Liver (tissue), 9 donors: ENCODE data around the gene MON2. TPM values are rescaled to one million over a fixed set of nuclear protein-coding genes. Genes with fewer than 3 reads are reported as not detected.

Experiments
- DNase-seq: peaks from one replicate; pipeline ENCODE4 v3.0.0-alpha.2; 2017; ENCODE audit warnings: low spot score
- H3K27ac ChIP-seq, 2 donors: one replicate each; pipeline ENCODE4 v1.7.0; 2013; ENCODE audit warnings: inconsistent platforms in 2 of 2, low read length in 2 of 2, control low read depth in 1 of 2, low read depth in 1 of 2, mild to moderate bottlenecking in 1 of 2
- H3K27me3 ChIP-seq, 4 donors: one replicate each; pipeline versions ENCODE4 v1.6.1 to v1.7.0; 2013; ENCODE audit warnings: low read length in 3 of 4, inconsistent platforms in 1 of 4, mild to moderate bottlenecking in 1 of 4, moderate library complexity in 1 of 4; ENCODE audit not compliant: control insufficient read depth in 4 of 4, insufficient read depth in 4 of 4
- H3K36me3 ChIP-seq, 4 donors: one replicate each; pipeline versions ENCODE4 v1.6.1 to v1.7.0; 2013; ENCODE audit warnings: low read length in 3 of 4, mild to moderate bottlenecking in 3 of 4, low read depth in 1 of 4, moderate library complexity in 1 of 4; ENCODE audit not compliant: control insufficient read depth in 4 of 4, insufficient read depth in 3 of 4
- H3K4me1 ChIP-seq, 4 donors: one replicate each; pipeline versions ENCODE4 v1.6.1 to v1.7.0; 2013; ENCODE audit warnings: low read length in 3 of 4, mild to moderate bottlenecking in 3 of 4, moderate library complexity in 1 of 4; ENCODE audit not compliant: control insufficient read depth in 4 of 4, insufficient read depth in 4 of 4
- H3K4me3 ChIP-seq, 3 donors: one replicate each; pipeline versions ENCODE4 v1.6.1 to v1.7.0; 2013; ENCODE audit warnings: low read length in 3 of 3, control low read depth in 1 of 3, low read depth in 1 of 3, mild to moderate bottlenecking in 1 of 3
- H3K9ac ChIP-seq, 2 donors: one replicate each; pipeline ENCODE4 v1.7.0; 2013; ENCODE audit warnings: low read length in 2 of 2, mild to moderate bottlenecking in 2 of 2, moderate library complexity in 2 of 2, control low read depth in 1 of 2, low read depth in 1 of 2
- H3K9me3 ChIP-seq, 4 donors: one replicate each; pipeline versions ENCODE4 v1.6.1 to v1.7.0; 2013; ENCODE audit warnings: low read length in 3 of 4; ENCODE audit not compliant: control insufficient read depth in 4 of 4
- EGR1 ChIP-seq, 2 donors: IDR thresholded peaks; 2 replicates each; pipeline ENCODE4 v1.6.1; 2016 to 2018; ENCODE audit warnings: antibody characterized with exemption in 2 of 2, low read depth in 2 of 2
- FOXA1 ChIP-seq: IDR thresholded peaks from 2 replicates; pipeline ENCODE4 v1.6.1; 2016; ENCODE audit warnings: antibody characterized with exemption
- FOXA2 ChIP-seq: IDR thresholded peaks from 2 replicates; pipeline ENCODE4 v1.6.1; 2016; ENCODE audit warnings: antibody characterized with exemption
- GABPA ChIP-seq, 2 donors: IDR thresholded peaks in 1 of 2; conservative IDR thresholded peaks in 1 of 2; 2 replicates each; pipeline ENCODE4 v1.6.1; 2016; ENCODE audit warnings: antibody characterized with exemption in 2 of 2, mild to moderate bottlenecking in 1 of 2, moderate library complexity in 1 of 2
- HNF4A ChIP-seq, 2 donors: conservative IDR thresholded peaks; 2 replicates each; pipeline ENCODE4 v1.6.1; 2016; ENCODE audit warnings: antibody characterized with exemption in 2 of 2, mild to moderate bottlenecking in 2 of 2
- HNF4G ChIP-seq: IDR thresholded peaks from 2 replicates; pipeline ENCODE4 v1.6.1; 2016; ENCODE audit warnings: antibody characterized with exemption
- JUND ChIP-seq, 2 donors: IDR thresholded peaks; 2 replicates each; pipeline ENCODE4 v1.6.1; 2016; ENCODE audit warnings: antibody characterized with exemption in 2 of 2
- NR2F2 ChIP-seq: IDR thresholded peaks from 2 replicates; pipeline ENCODE4 v1.6.1; 2016; ENCODE audit warnings: antibody characterized with exemption
- RAD21 ChIP-seq, 2 donors: IDR thresholded peaks; 2 replicates each; pipeline ENCODE4 v1.6.1; 2016; ENCODE audit warnings: antibody characterized with exemption in 2 of 2, mild to moderate bottlenecking in 2 of 2
- RXRA ChIP-seq, 2 donors: IDR thresholded peaks; 2 replicates each; pipeline ENCODE4 v1.6.1; 2017 to 2018; ENCODE audit warnings: antibody characterized with exemption in 2 of 2, mild to moderate bottlenecking in 1 of 2
- SP1 ChIP-seq: IDR thresholded peaks from 2 replicates; pipeline ENCODE4 v1.6.1; 2018; ENCODE audit warnings: antibody characterized with exemption, mild to moderate bottlenecking
- TAF1 ChIP-seq: conservative IDR thresholded peaks from 2 replicates; pipeline ENCODE4 v1.6.1; 2016; ENCODE audit warnings: antibody characterized with exemption, mild to moderate bottlenecking
- YY1 ChIP-seq: IDR thresholded peaks from 2 replicates; pipeline ENCODE4 v1.6.1; 2016; ENCODE audit warnings: antibody characterized with exemption, mild to moderate bottlenecking
- WGBS: extraction: QIAGEN DNeasy Blood & Tissue Kit; methylation state at CpG from one replicate; pipeline ENCODE4 v1.1.7; 2013; 5-methylcytosine and 5-hydroxymethylcytosine counted together
- polyA plus RNA-seq, 2 donors: library from polyadenylated mRNA; stranded (reverse) in 1 of 2; unstranded in 1 of 2; fragments of 200-250 nt in 1 of 2; fragments of >200 nt in 1 of 2; fragmentation: Nextera tagmentation in 1 of 2; extraction: Ambion mirVana in 1 of 2; gene quantifications; one replicate each; pipeline versions ENCODE4 v1.2.1 to v1.2.3, GENCODE V29; 2013 to 2015
- total RNA-seq, 2 donors: library from RNA; depleted of rRNA; stranded (reverse); fragments of >200 nt; gene quantifications; one replicate each; pipeline ENCODE4 v1.2.3, GENCODE V29; 2014
- TF ChIP-seq, protein P1 (sequence below): IDR thresholded peaks from 2 replicates; pipeline ENCODE4 v1.6.1; 2016; ENCODE audit warnings: antibody characterized with exemption, mild to moderate bottlenecking
- TF ChIP-seq, protein P2 (sequence below): IDR thresholded peaks from 2 replicates; pipeline ENCODE4 v1.6.1; 2016; ENCODE audit warnings: antibody characterized with exemption
- TF ChIP-seq, protein P3 (sequence below): IDR thresholded peaks from 2 replicates; pipeline ENCODE4 v1.6.1; 2016; ENCODE audit warnings: antibody characterized with exemption
- TF ChIP-seq, protein P4 (sequence below): IDR thresholded peaks from 2 replicates; pipeline ENCODE4 v1.6.1; 2016; ENCODE audit warnings: antibody characterized with exemption
- TF ChIP-seq, protein P5 (sequence below): fragments of 150-350 bp; IDR thresholded peaks from 2 replicates; pipeline ENCODE4 v1.5.1; 2017; ENCODE audit warnings: improper control_type of control experiment, low read depth, low read length; ENCODE audit not compliant: missing input control
- donor health status: healthy.
- donor health status: healthy.
- donor health status: healthy.
- donor health status: healthy.
- donor health status: healthy.

Gene MON2
- total and polyA plus RNA-seq, 4 donors, result 7.5 to 69.9 (median 25.8) TPM

DNA sequence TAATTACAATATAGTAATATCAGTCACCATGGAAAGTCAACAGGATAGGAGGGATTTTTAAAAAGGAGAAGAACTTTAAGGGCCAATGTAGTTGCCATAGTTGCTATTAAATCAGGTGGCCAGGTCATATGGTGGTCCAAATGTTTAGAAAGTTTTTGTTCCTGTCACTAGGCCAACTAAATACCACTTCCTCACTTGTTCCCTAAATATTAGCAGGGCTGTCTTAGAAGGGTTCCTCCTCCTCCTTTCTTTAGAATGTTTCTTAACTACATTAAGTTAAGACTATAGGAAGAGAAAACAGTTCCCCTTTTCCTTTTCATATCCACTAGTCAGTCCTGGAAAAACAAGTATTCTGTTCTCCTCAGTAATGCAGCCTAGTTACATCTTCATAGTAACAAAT lies 50.3 kb downstream of the MON2 start:
- no peak overlapping the region for H3K9ac ChIP-seq
- DNase-seq, result no peak
- no peak overlapping the region for H3K27ac ChIP-seq
- no peaks in the 10 kb centered on the region for H3K27me3 ChIP-seq
- H3K4me3 ChIP-seq, result no peak overlapping the region
- peaks cover 0 to 10% (median 3%) of the 10 kb centered on the region in 4 donors for H3K4me1 ChIP-seq
- no peaks in the 10 kb centered on the region for H3K9me3 ChIP-seq
- TF ChIP-seq FOXA1 (no peak), HNF4G (no peak), GABPA (IDR thresholded peaks at IDR 0.05 in 1 of 2, conservative IDR thresholded peaks at IDR 0.05 in 1 of 2) (no peak), RXRA (IDR thresholded peaks at IDR 0.05) (no peak), RAD21 (IDR thresholded peaks at IDR 0.05) (no peak)
- TF ChIP-seq, protein P1, sequence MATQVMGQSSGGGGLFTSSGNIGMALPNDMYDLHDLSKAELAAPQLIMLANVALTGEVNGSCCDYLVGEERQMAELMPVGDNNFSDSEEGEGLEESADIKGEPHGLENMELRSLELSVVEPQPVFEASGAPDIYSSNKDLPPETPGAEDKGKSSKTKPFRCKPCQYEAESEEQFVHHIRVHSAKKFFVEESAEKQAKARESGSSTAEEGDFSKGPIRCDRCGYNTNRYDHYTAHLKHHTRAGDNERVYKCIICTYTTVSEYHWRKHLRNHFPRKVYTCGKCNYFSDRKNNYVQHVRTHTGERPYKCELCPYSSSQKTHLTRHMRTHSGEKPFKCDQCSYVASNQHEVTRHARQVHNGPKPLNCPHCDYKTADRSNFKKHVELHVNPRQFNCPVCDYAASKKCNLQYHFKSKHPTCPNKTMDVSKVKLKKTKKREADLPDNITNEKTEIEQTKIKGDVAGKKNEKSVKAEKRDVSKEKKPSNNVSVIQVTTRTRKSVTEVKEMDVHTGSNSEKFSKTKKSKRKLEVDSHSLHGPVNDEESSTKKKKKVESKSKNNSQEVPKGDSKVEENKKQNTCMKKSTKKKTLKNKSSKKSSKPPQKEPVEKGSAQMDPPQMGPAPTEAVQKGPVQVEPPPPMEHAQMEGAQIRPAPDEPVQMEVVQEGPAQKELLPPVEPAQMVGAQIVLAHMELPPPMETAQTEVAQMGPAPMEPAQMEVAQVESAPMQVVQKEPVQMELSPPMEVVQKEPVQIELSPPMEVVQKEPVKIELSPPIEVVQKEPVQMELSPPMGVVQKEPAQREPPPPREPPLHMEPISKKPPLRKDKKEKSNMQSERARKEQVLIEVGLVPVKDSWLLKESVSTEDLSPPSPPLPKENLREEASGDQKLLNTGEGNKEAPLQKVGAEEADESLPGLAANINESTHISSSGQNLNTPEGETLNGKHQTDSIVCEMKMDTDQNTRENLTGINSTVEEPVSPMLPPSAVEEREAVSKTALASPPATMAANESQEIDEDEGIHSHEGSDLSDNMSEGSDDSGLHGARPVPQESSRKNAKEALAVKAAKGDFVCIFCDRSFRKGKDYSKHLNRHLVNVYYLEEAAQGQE, result no peak
- TF ChIP-seq, protein P2, sequence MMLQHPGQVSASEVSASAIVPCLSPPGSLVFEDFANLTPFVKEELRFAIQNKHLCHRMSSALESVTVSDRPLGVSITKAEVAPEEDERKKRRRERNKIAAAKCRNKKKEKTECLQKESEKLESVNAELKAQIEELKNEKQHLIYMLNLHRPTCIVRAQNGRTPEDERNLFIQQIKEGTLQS, result no peak
- H3K36me3 ChIP-seq, result peaks cover 0 to 6% (median 1%) of the 10 kb centered on the region in 4 donors

DNA sequence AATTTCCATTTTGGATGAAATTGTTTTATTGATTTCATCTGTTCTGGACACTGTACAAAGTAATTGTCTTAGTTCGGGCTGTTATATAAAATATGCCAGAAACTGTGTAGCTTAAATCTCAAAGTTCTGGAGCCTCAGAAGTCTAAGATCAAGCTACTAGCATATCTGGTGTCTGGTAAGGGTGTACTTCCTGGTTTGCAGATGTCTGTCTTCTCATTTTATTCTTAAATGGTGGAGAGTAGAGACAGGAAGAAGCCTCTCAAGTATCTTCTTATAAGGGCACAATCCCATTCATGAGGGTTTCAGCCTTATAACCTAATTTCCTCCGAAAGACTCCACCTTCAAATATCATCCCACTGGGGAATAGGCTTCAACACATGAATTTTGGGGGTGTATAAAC lies 51.3 kb downstream of the MON2 start:
- WGBS, result 91% methylated on average over 2 of the region's 2 CpGs
- no peak overlapping the region for H3K27ac ChIP-seq
- no peak for TF ChIP-seq TAF1
- no peak for TF ChIP-seq FOXA1
- TF ChIP-seq FOXA2, result no peak
- TF ChIP-seq YY1, result no peak
- TF ChIP-seq, protein P2, result no peak
- TF ChIP-seq HNF4G, result no peak
- TF ChIP-seq, protein P3, sequence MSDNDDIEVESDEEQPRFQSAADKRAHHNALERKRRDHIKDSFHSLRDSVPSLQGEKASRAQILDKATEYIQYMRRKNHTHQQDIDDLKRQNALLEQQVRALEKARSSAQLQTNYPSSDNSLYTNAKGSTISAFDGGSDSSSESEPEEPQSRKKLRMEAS, result no peak
- TF ChIP-seq NR2F2, result no peak
- TF ChIP-seq, protein P1, result no peak
- TF ChIP-seq, protein P4, sequence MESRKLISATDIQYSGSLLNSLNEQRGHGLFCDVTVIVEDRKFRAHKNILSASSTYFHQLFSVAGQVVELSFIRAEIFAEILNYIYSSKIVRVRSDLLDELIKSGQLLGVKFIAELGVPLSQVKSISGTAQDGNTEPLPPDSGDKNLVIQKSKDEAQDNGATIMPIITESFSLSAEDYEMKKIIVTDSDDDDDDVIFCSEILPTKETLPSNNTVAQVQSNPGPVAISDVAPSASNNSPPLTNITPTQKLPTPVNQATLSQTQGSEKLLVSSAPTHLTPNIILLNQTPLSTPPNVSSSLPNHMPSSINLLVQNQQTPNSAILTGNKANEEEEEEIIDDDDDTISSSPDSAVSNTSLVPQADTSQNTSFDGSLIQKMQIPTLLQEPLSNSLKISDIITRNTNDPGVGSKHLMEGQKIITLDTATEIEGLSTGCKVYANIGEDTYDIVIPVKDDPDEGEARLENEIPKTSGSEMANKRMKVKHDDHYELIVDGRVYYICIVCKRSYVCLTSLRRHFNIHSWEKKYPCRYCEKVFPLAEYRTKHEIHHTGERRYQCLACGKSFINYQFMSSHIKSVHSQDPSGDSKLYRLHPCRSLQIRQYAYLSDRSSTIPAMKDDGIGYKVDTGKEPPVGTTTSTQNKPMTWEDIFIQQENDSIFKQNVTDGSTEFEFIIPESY, result no peak
- no peak for TF ChIP-seq EGR1 (IDR thresholded peaks at IDR 0.05; ENCODE audit: low read depth in 2 of 2)
- TF ChIP-seq SP1, result no peak
- TF ChIP-seq HNF4A (conservative IDR thresholded peaks at IDR 0.05), result no peak
- TF ChIP-seq, protein P5, sequence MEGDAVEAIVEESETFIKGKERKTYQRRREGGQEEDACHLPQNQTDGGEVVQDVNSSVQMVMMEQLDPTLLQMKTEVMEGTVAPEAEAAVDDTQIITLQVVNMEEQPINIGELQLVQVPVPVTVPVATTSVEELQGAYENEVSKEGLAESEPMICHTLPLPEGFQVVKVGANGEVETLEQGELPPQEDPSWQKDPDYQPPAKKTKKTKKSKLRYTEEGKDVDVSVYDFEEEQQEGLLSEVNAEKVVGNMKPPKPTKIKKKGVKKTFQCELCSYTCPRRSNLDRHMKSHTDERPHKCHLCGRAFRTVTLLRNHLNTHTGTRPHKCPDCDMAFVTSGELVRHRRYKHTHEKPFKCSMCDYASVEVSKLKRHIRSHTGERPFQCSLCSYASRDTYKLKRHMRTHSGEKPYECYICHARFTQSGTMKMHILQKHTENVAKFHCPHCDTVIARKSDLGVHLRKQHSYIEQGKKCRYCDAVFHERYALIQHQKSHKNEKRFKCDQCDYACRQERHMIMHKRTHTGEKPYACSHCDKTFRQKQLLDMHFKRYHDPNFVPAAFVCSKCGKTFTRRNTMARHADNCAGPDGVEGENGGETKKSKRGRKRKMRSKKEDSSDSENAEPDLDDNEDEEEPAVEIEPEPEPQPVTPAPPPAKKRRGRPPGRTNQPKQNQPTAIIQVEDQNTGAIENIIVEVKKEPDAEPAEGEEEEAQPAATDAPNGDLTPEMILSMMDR, result no peak
- TF ChIP-seq RXRA (IDR thresholded peaks at IDR 0.05), result no peak
- TF ChIP-seq RAD21 (IDR thresholded peaks at IDR 0.05), result no peak
- no peak for TF ChIP-seq JUND (IDR thresholded peaks at IDR 0.05)
- no peak for TF ChIP-seq GABPA (IDR thresholded peaks at IDR 0.05 in 1 of 2, conservative IDR thresholded peaks at IDR 0.05 in 1 of 2)

More for the DNA sequence above, 51.3 kb downstream of the MON2 start:
- peaks cover 0 to 6% (median 0%) of the 10 kb centered on the region in 4 donors for H3K36me3 ChIP-seq
- no peak overlapping the region for H3K4me3 ChIP-seq
- no peaks in the 10 kb centered on the region for H3K9me3 ChIP-seq
- H3K9ac ChIP-seq, result no peak overlapping the region
- peaks cover 0 to 19% (median 9%) of the 10 kb centered on the region in 4 donors for H3K4me1 ChIP-seq
- no peaks in the 10 kb centered on the region for H3K27me3 ChIP-seq
- no peak for DNase-seq
